HEK293T (cell line): Measurements from ENCODE around the gene TRIM58.

Experiments used
- ELF4 ChIP-seq: fragments of 450-650 bp; IDR thresholded peaks from 2 replicates; pipeline ENCODE4 v1.6.1; 2017; ENCODE audit warnings: antibody characterized with exemption
- FOXM1 ChIP-seq: fragments of 450-650 bp; IDR thresholded peaks from 2 replicates; pipeline ENCODE4 v1.6.1; 2017; ENCODE audit warnings: mild to moderate bottlenecking, borderline replicate concordance
- LEF1 ChIP-seq: fragments of 450-650 bp; IDR thresholded peaks from 2 replicates; pipeline ENCODE4 v1.6.1; 2017; ENCODE audit warnings: mild to moderate bottlenecking, borderline replicate concordance
- NFRKB ChIP-seq: fragments of 450-650 bp; IDR thresholded peaks from 2 replicates; pipeline ENCODE4 v1.6.1; 2016; ENCODE audit warnings: mild to moderate bottlenecking, moderate library complexity
- SUZ12 ChIP-seq: fragments of 450-650 bp; IDR thresholded peaks from 2 replicates; pipeline ENCODE4 v1.6.1; 2016; ENCODE audit warnings: mild to moderate bottlenecking

DNA sequence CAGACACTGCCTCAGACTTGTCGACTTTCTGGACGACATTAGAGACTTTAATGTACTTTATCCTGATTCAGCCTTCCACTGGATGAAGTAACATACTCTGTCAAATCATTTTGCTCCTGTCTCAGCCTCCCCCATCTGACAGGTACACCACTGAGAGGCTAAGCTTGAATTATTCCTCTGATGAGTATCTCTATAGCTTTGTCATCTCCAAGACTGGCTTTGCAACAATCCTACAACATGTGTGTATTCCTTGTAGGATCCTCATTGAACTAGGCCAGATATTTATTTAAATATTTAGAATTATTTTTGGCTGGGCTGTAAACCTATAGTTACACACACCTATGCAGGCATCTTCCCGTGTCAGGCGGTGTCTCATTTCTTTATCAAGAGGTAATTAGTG lies 1.1 kb upstream of the TRIM58 start:
- TF ChIP-seq ELF4: no peak
- TF ChIP-seq NFRKB: no peak
- TF ChIP-seq FOXM1: no peak
- TF ChIP-seq SUZ12: no peak
- no peak for TF ChIP-seq LEF1
